Tibial nerve (tissue), 3 donors: Measurements from ENCODE around the gene STYXL2.

Experiments used
- POLR2A ChIP-seq, 2 donors: fragments of 450-650 bp; IDR thresholded peaks; one replicate each; pipeline ENCODE4 v1.6.1; 2017; ENCODE audit warnings: antibody characterized with exemption in 2 of 2, mild to moderate bottlenecking in 2 of 2, moderate library complexity in 2 of 2
- TF ChIP-seq, protein P1 (sequence below), 5 experiments: fragments of 200-600 bp in 3 of 5; fragments of 450-650 bp in 2 of 5; sonication (generic) in 3 of 5; IDR thresholded peaks; one replicate each; pipeline ENCODE4 v1.5.1; 2016 to 2019; ENCODE audit warnings: antibody characterized with exemption in 5 of 5, mild to moderate bottlenecking in 3 of 5, moderate library complexity in 2 of 5

GRCh38 chr1:167068761-167069160 is 25.1 kb upstream of the STYXL2 start:
- TF ChIP-seq, protein P1, sequence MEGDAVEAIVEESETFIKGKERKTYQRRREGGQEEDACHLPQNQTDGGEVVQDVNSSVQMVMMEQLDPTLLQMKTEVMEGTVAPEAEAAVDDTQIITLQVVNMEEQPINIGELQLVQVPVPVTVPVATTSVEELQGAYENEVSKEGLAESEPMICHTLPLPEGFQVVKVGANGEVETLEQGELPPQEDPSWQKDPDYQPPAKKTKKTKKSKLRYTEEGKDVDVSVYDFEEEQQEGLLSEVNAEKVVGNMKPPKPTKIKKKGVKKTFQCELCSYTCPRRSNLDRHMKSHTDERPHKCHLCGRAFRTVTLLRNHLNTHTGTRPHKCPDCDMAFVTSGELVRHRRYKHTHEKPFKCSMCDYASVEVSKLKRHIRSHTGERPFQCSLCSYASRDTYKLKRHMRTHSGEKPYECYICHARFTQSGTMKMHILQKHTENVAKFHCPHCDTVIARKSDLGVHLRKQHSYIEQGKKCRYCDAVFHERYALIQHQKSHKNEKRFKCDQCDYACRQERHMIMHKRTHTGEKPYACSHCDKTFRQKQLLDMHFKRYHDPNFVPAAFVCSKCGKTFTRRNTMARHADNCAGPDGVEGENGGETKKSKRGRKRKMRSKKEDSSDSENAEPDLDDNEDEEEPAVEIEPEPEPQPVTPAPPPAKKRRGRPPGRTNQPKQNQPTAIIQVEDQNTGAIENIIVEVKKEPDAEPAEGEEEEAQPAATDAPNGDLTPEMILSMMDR (IDR thresholded peaks at IDR 0.05), result no peak
- TF ChIP-seq POLR2A (IDR thresholded peaks at IDR 0.05), result no peak
